GM10847 (cell line): ENCODE results near the gene OLFML2B.

ENCODE experiments used
- POLR2A ChIP-seq: IDR thresholded peaks from 2 replicates; pipeline ENCODE4 v1.6.1; 2011; ENCODE audit not compliant: insufficient read length; ENCODE audit errors: extremely low read depth

Gene OLFML2B

DNA sequence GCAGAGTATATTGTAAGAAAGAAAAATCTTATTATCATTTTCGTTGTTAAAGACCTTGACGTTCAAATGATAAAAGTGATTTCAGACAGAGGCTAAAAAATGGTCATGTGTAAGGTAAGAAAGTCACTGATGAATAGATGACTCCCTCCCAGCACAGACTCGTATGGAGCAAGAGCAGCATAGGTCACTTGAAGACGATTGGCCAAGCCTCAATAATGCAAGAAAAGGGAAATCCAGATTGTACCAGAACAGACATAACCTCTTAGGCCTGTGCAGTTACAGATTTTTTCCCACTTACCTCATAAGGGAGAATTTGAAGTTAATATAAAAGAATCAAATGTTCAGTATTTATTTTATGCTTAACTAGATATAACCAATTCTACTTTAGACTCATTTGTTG lies 16.3 kb upstream of the OLFML2B start:
- no peak for TF ChIP-seq POLR2A

DNA sequence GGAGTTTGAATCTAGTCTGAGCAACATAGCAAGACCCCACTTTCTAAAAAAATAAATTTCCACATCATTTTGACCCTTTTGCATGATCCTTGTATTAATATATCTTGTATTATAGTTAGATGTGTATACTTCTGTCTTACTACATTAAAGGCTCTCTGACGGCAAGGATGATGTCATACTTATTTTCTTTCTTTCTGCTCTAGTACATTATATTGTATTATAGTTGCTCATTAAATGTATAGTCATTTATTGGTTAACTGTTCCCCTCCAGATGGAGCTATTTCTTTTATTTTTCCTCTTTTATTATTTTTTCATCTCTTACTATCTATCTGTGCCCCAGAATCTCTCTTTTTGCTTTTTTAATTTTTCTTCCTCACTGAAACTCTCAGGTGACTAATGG lies 15.0 kb upstream of the OLFML2B start:
- TF ChIP-seq POLR2A: no peak

DNA sequence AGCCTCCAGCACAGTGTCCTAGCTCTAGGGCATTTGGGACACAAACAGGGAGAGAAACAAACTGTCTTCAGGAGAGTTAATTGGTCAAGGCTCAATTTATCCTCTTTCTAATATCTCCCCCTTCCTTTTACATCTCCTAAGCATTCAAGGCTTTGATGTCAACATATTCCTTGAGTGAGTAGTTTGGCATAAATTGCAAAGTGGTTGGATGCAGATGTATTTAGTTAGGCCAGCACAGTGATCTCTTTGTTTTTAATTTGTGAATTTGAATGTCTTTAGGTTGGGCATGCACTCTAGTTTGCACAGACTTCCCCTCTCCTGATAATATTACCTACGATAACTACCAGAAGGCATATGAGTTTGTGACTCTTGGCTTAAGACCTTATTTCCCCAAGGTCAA lies 12.5 kb upstream of the OLFML2B start:
- TF ChIP-seq POLR2A: no peak

DNA sequence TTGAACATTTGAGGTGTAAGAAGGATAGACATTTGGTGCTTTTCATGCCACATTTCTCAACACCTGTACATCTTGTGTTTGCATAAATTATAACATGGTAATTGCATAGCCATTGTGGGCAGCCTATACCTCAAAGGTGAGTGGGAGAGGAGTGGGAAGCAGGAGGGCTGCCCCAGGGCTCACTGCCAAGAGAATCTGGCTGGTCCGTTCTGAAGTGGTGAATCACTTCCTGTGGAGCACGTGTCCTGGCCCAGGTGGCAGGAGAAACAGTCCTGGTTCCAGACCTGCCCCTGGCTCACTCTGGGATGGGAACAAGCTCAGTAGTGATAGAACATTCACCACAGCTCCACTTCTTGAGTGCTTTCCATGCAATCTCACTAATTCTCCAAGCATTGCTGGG lies 11.6 kb upstream of the OLFML2B start:
- TF ChIP-seq POLR2A: no peak

DNA sequence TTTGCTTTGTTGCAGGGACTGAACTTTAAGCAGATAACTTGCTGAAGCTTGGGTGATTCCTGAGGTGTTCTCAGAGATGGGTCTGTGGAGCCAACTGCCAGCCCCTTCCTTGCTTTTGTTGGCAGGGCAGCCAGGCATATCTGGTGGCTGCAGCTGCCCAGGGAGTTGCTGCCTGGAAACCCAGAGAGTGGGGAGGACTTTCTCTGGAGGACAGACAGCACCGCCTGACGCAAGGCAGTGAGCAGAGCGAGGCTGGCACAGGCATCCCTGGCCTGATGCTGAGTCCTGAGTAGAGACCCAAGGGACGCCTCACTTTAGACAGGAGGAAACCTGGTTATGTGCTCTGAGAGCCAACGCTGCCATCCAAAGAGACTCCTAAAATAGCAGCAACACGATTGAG lies 9.8 kb upstream of the OLFML2B start:
- TF ChIP-seq POLR2A: no peak

DNA sequence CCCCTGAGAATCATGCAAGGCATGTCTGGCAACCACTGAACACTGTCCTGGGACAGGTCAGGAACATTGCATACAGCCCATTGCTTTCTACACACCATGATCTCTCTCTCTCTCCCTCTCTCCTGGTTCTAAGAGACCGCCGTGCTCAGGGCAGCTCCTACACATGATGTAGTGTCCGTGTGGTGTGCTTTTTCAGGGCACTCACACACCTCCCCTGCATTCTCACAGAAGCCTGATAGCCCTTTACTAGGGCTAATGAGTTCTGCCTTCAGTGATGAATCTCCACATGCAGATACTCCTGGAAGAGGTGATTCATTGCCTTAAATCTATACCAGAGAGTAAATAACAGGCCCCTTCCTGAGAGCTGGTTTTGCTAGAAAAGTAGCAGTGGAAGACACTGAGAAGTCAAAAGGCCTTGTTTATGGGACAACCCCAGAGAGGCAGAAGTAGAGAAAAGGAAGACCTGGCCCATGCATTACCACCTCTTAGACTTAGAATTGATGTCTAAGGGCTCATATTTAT lies 7.2 kb upstream of the OLFML2B start:
- no peak for TF ChIP-seq POLR2A

DNA sequence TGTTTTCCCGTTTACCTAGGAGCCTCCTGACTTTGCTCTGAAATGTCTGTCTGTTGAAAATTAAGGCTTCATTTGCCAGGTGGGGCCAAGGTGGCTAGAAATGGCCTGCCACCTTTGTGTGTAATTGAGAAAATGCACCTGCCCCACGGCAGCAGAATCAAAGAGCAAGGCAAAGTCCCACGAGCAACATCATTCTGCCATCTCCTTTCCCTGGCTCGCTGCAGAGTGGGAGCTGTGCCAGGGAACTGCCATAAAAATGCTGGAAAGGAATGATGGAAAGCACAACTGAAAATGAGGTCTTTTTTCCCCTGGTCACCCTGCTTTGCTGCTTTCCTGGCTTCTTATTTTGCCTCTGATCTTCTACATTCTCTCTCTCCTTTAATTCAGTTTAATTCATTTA lies 5.5 kb upstream of the OLFML2B start:
- TF ChIP-seq POLR2A: no peak

DNA sequence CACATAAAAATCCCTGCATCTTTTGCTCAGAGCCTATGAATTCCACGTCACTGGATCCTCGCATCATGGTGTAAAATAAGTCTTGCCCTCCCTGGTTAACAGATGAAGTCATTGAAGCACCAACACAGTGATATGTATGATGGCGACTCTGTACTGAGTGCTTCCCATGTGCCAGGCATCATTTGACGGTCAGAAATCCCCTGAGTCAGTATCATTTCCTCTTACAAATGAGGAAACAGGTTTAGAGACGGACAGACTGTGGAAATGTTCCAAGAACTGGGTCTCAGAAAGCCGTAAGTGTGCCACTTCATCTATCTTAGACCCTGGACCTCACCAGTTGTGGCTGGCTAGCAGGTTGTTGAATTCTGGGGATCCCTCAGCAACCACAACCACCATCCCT lies 5.1 kb upstream of the OLFML2B start:
- TF ChIP-seq POLR2A: no peak

DNA sequence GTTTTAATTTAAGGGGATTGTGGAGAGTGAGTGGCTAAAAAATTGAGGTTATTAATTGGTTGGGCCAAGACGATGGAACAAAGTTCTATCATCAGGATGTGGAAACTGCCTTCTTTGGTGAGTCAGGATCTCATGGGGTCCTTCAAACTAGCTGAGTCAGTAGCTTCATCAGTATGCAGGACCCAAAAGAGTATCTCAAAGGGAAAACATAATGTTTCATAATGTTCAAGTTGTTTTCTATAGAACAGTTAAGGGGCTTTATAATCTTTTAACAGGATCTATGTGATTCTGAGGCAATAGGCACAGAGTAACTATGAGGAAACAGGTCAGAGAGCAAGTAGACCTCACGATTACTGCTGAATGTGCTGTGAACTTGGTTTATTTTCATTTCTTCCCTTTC lies 3.2 kb upstream of the OLFML2B start:
- no peak for TF ChIP-seq POLR2A

DNA sequence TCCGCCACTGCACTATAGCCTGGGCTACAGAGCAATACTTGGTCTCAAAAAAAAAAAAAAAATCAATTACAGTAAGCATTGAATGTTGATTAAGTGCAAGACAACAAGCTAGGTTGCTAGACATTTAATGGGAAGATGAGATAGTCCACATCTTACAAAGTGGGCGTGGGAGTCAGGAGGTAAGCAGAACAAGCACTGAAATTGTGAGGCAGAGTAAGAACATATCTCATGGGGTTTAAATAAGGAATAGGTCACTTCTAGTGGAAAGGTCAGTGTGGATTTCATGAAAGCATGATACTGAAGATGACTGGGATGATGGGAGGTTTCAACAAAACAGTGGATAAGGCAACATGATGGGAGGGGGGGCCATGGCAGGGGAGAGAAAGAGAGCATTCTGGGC lies 1.9 kb upstream of the OLFML2B start:
- TF ChIP-seq POLR2A: no peak

DNA sequence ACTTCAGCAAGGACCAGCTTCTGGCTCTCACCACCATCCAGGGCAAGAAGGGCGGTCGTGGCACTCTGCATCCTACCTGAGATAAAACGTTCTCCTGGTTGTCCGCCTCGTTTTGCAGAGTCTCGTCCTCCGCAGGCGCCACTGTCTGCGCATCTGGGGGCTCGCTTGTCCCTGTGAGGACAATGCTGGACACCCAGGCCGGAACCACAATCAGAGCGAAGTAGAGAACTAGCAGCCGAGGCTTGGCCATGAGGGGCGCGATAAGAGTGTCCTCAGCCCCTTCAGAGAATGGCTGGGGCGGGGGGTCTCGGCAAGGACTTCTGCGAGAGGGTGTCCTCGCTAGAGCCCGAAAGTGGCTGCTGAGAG lies 505 bp downstream of the OLFML2B start:
- no peak for TF ChIP-seq POLR2A

DNA sequence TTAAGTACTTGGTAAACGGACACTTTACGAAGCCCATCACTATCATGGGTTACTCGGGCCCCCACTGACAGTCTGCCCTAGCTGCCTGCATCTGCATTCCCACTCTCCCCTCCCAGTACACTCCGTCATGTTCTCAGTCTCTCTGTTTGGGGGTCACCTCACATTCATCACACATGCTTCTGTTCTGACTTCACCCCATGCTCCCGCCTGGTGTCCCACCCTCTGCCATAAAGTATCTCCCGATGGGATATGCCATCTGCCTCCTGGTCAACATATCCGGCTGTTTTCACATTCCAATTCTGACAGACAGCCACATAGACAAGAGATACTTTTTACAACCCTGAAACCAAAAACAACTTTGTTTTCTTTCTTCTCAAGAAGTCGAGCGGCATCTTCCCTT lies 1.0 kb downstream of the OLFML2B start:
- TF ChIP-seq POLR2A: no peak

DNA sequence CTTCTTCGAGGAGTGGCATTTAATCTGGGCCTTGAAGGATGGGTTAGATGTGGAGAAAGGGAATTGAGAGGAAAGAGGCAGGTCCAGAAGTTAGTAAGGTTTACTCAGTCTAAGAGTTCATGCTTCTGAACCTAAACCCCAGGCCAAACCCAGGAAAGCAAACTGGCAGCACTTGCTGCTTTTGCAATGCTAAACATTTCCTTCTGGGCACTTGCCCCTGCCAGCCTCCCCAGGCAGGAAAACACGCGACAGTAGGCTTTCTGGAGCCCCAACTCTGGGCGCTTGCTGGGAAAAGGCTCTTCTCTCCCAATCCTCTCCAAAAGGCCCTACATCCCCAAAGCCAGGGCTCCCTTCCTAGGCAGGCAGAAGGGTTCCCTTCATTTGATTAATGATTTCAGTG lies 2.5 kb downstream of the OLFML2B start:
- no peak for TF ChIP-seq POLR2A

DNA sequence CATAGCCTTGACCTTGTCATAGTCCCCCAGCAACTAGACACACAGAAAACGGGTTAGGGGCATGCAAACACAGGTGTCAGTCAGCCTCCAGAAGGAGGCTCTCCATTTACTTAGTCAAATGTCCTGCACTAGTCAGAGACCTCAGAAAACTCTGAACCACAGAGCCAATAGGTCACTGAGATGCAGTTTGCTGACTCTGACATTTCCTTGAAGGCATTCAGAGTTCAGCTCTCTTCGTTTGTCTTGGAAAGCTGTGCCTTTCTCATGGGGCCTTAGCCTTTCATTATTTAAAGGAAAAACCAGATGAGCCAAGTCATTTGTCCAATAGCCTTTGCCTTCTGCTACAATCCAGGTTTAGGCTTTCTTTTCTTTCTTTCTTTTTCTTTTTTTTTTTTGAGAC lies 3.5 kb downstream of the OLFML2B start:
- TF ChIP-seq POLR2A: no peak

DNA sequence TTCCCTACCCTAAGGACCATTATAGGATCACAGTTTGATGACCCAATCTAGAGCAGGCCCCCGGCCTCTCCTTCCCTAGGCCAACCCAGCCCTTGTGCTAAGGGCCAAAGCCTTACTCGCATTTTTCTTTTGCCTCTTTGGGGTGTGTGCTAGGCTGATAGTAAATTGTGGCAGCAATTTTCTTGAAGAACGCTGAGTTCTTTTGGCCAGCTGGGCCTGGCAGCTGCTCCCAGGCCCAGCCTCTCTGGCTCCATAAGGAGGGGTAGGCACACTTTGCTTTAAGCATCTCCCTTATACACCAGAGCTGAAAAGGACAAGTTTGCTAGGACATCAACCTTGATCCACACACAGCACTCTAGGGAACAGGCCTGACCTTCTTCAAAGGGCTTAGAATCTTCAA lies 4.2 kb downstream of the OLFML2B start:
- TF ChIP-seq POLR2A: no peak

DNA sequence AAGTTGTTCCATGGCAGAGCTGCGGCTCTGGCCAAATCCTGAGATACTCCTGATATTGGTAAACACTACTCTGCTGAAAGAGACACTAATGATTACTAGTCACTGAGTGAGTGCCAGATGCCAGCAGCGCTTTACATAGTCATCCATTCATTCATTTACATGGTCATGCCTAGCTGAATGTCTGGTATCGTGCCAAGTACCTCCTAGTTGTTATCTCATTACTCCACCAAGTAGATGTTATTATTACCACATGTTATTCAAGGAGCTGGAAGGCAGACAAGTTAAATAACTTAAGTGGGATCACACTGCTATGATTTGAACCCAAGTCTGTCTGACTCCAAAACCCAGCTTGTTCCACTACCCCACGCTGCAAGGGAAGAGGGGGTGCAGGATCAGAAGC lies 4.7 kb downstream of the OLFML2B start:
- no peak for TF ChIP-seq POLR2A

DNA sequence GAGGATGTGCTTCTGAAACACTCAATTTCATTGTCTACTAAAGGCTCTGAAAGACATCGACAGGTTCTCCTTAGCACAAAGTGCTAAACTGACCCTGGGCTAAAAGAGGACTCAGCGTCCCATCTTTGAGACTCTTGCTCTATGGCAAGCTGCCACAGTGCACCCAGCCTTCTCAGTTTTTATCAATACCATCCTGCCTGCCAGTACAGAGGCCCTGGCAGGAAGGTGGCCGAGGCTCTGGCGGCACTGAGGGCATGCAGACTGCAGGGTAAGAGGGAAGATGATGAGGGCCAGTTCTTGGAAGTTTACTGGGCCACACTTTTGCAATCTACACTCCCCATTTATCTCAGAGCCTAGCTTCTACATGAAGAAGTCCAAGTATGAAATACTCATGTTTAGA lies 5.3 kb downstream of the OLFML2B start:
- no peak for TF ChIP-seq POLR2A

DNA sequence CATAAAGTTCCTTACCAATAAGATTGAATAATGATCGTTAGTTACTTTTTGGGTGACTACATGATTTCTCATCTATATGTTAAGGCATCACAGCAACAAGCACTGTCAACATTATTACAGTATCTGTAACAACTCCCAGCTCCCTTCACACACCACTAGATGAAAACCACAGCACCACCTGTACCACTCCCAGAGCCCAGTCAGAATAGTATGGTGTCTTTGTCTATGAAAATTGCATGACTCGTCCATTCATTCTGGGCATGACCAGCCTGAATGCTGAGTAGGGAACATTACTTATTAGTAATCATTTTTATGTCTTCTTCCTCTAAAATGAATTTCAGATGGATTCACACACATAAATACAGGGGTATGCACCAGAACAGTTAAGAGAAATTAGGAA lies 7.0 kb downstream of the OLFML2B start:
- no peak for TF ChIP-seq POLR2A
